NCI-H82 (cell line): Measurements from ENCODE around the gene INTS1.

Experiments used
- DNase-seq: peaks from one replicate; lab custom pipeline; 2025; lab: John Stamatoyannopoulos, UW

The INTS1 gene

DNA sequence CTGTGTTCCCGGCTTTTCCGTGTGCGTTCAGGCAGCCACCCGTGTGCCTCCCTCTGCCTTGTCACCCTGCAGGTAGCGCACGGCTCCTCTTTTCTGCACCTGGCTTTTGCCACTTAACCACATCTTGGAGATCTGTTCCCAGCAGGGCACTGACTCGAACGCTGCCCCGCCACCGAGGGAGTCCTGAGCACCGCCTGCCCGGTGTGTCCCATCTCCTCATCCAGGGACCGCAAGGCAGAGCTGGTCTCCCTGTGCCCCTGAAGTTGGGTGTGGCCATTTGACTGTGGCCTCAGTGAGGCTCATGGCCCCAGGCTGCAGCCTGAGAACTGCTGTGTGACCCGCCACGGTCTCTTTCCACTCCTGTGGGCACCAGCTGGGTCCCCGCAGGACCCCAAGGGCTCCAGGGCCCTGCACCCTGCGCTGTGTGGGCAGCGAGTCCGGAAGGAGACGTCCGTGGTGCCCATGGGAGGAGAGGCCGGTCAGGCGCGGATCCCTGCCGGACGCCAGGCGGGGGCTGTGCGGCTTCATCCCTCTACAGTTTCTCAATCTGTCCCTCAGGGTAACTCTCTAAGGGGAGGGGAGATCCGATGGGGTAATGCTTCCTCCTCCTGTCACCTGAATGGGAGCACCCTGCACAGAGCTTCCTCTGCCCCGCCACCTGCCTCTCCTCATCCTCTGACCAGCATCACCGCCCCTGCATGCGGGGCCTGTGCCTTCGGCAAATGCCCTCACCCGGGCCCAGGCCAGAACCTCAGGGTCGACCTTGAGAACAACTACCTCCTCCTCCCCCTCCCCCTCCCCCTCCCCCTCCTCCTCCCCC, 1.8 kb upstream of the INTS1 start:
- DNase-seq: peak; percentile 22

GRCh38 chr7:1503390-1503789, 799 bp downstream of the INTS1 start:
- DNase-seq: no peak

GRCh38 chr7:1502845-1503244, 1.3 kb downstream of the INTS1 start:
- no peak for DNase-seq

DNA sequence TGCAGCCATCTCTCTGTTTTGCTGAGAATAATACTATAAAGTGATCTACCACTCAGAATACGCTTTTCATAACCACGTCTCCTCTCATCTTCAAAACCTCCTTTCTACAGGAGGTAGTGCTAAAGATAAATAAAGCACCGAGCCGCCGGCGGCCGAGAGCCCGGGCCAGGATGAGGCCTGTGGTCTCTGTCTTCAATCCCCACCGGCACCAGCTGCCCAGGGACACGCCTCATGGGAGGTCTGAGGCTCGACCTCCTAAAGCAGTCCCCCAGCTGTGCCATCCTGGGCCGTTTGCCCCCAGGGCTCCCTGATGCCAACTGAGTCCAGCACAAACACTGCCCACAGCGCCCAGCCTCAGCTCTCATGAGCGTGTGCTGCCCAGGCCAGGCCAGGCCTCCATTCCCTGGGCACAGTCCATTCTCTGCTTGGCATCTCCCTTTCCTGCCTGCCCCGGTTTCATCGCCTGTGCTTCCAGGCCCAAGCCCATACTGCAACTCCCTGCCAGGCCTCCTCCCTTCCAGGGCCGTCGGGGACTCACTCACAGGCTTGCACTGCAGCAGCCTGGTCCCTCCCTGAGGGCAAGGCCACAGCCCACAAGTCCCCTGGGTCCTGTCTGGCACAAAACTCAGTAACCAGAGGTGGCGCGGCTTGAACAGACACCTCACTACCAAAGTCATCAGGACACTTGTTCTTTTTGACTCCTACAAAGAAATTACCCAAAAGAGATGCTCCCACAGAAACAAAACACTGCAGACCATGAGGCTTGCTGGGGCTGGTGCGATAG, 2.5 kb downstream of the INTS1 start:
- no peak for DNase-seq

GRCh38 chr7:1500064-1500807, 4.0 kb downstream of the INTS1 start:
- no peak for DNase-seq

DNA sequence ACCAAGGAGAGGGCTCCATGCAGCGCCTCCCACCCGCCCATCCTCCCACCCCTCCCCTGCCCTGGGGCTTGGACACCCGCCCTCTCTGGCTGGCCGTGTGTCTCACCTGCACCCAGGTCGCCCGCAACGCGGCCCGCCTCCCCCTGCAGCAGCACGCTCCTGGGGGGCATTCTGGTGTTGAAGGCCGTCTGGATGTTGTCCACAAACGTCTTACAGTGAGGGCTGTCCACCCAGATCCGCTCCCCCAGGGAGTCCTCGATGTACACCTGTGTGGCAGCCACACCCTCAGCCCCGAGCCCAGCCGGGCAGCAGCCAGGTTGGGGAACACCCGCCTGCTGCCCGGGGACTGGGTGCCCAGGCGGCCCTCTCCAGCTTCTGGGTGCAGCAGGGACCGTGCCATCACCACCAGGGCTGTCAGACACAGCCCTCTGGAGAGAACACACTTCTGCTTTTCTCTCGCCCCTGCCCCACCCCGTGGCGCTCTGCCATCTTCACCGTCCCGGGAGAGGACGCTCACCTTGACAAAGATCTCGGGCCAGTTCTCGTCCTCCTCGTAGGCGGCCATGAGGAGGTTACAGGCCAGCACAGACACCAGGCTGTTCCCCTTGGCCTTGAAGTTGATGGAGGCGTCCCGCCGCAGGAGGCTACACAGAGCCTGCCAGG, 4.7 kb downstream of the INTS1 start:
- no peak for DNase-seq

DNA sequence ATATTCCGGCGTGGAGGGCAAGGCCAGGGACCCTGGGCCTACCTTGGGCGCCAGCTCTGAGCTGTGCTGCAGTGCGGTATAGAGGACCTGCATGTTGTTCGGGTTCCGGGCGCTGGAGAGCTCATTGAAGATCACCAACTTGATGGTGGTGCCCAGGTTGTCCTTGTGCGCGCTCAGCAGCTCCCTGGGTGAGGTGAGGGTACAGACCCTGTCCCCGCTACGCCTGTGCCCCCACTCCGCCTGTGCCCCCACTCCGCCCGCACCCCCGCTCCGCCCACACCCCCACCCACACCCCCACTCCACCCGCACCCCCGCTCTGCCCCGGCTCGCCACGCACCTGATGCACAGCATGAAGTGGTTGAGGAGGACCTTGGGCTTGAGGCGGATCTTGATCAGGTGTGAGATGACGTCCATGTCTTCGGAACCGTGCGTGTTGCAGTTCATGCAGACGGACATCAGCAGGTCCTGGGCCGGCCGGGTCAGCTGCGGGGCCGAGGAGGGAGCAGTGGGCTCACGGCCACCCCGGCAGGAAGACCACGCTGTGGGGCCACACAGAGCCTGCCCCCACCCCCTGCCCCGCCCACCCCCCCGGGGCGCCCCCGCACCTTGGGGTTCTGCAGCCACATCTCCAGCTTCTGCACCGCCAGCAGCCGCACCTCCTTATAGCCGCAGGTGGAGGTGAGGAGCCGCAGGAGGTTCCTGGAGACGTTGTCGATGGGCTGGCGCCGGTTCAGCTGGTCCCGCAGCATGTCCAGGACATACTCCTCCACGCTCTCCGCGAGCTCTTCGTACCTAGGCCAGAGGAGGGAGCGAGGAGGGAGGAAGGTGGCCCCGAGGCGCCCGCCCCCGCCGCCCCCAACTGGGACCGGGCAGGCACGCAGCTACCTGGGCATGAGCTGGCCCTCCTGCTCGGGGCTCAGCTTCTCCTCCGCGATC, 5.6 kb downstream of the INTS1 start:
- no peak for DNase-seq

- DNase-seq: no peak
Measured at GRCh38 chr7:1497293-1497927, 6.8 kb downstream of the INTS1 start.

- DNase-seq: no peak
Measured at GRCh38 chr7:1496531-1497292, 7.5 kb downstream of the INTS1 start.

- no peak for DNase-seq
Measured at GRCh38 chr7:1495564-1496242, 8.5 kb downstream of the INTS1 start.

GRCh38 chr7:1494866-1495563, 9.2 kb downstream of the INTS1 start:
- no peak for DNase-seq

DNA sequence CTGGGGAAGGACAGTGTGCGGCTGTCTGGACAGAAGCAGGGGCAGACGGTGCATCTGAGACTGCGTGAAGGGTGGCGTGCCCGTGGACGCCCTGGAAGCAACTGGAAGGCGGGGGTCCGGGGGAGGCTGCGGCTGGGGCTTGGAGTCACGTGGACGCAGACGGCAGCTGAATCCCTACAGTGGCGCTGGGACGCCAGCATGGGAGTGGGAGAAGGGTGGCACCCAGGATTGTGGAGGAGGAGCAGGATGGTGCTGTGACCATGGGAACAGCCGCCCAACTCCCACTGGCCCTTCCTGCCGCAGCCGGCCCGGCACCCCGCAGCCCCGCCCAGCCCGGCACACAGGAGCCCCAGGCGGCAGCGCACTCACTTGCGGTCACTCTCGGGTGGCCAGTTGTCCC, 9.7 kb downstream of the INTS1 start:
- no peak for DNase-seq

DNA sequence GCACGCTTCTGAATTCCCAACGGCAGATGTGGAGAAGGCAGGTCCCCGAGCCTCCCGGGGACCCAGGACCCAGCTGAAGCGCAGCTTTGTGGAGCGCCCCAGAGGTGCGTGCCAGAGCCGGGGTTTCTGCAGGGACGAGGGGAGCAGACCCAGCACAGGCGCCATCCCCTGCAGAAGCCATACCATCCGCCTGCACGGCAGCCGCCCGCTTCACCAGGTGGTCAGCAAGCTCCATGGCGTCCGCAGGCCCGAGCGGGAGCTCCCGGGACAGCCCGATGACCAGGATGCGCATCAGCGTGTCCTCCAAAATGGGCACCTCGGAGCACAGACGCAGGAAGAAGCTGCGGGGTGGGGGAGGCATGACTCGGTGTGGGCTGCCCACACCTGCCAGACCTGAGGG, 10.6 kb downstream of the INTS1 start:
- no peak for DNase-seq

DNA sequence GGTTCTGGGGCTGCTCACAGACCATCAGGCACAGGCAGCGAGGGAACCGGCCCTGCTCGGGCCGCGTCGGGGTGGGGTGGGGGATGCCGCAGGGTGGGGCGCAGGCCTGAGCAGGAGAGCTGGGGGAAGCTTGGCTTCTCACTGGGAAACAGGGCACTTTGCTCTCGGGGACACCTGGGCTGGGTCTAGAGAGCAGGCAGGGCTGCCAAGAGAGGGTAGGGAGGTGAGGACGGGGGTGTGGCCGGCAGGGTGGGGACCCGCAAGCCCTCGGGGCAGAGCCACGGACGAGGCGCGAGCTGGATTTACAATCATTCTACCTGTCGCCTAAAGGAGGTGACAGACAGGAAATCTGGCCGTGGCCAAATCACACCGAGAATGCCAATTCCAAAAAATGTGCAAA, 11.1 kb downstream of the INTS1 start:
- DNase-seq: no peak

DNA sequence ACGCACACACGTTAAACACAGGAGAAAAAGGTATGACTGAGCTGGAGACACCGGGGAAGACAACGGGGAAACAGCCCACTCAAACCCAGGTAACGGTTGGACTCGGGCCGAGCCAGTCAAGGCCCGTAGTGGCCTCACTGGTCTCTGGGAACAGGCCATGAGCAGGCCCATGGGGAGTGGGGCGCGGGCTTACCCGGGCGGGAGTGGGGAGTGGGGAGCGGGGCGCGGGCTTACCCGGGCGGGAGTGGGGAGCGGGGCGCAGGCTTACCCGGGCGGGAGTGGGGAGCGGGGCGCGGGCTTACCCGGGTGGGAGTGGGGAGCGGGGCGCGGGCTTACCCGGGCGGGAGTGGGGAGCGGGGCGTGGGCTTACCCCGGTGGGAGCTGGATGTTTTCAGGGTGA, 11.5 kb downstream of the INTS1 start:
- no peak for DNase-seq

GRCh38 chr7:1492221-1492620, 12.0 kb downstream of the INTS1 start:
- DNase-seq: no peak

GRCh38 chr7:1490837-1491236, 13.4 kb downstream of the INTS1 start:
- no peak for DNase-seq

DNA sequence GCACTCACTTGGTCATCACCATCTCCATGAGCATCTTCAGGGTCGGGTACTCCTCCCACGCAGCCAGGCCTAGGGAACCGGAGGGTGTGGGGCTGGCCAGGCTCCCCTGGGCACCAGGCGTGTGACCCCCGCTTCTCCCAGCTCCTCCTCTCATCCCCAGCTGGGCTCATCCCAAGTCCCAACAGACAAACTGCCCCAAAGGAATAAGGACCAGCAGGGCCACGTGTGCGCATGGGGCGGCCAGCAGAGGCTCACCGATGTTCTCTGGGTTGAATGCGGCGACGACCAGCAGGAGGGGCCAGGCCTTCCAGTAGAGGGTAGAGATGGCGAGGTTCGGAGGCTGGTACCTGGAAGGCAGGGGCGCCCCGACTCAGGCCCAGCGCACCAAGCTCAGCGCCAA, 14.9 kb downstream of the INTS1 start:
- DNase-seq: no peak

DNA sequence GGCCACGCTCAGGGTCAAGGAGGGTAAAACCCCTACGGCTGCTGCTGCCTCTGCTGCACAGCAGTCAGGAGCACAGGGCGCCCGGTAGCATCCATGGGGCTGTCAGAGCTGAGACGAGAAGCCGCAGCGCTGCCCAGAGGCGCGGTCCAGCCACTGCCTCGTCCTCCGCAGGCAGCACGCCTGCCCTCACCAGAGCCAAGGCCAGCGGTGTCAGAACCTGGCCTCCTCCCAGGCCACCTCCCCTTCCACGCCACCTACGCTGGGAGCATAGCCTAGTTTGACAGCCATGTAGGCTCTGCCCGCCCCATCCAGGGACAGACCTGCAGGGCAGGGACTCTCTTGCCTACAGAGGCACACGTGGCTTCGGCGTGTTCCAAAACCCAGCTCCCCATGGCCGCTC, 16.2 kb downstream of the INTS1 start:
- no peak for DNase-seq
